ENCODE data around the gene MAP4K4.

DNA sequence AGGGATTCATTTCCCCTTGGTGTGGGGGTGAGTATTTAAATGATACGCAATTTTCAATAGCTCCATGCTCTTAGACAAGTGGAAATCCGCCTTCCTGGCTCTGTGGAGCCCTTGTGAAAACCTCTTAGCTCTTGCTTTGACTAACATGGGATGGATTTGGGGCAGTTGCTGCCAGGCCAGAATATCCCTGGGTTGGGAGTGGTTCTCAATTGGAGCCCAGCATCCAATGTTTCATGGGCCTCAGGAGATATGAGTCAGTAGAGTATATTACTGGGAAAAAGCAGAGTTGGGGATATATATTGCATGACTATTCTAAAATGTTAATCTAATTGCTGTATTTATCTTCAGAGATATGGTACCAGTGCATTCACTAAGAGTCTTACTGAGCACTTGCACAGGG lies 189.8 kb downstream of the MAP4K4 start:
- TF ChIP-seq, protein P1, sequence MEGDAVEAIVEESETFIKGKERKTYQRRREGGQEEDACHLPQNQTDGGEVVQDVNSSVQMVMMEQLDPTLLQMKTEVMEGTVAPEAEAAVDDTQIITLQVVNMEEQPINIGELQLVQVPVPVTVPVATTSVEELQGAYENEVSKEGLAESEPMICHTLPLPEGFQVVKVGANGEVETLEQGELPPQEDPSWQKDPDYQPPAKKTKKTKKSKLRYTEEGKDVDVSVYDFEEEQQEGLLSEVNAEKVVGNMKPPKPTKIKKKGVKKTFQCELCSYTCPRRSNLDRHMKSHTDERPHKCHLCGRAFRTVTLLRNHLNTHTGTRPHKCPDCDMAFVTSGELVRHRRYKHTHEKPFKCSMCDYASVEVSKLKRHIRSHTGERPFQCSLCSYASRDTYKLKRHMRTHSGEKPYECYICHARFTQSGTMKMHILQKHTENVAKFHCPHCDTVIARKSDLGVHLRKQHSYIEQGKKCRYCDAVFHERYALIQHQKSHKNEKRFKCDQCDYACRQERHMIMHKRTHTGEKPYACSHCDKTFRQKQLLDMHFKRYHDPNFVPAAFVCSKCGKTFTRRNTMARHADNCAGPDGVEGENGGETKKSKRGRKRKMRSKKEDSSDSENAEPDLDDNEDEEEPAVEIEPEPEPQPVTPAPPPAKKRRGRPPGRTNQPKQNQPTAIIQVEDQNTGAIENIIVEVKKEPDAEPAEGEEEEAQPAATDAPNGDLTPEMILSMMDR (conservative IDR thresholded peaks at IDR 0.05; ENCODE audit: low read length), result no peak
- TF ChIP-seq EZH2phosphoT487 (IDR thresholded peaks at IDR 0.05; ENCODE audit: borderline replicate concordance, low read depth, low read length), result no peak
